GM23338 (cell line): ENCODE data around the gene GGNBP2. TPM values are rescaled to one million over a fixed set of nuclear protein-coding genes. Genes with fewer than 3 reads are reported as not detected.

Source experiments
- ATAC-seq: fragments of 200-7000 bp; cut with Tn5 transposase; 3 replicates; pipeline ENCODE4 v1.9.1; 2020
- DNase-seq: peaks from one replicate; pipeline ENCODE4 v3.0.0-alpha.2; 2015; ENCODE audit warnings: low spot score
- H2AFZ ChIP-seq: fragments of 200-600 bp; sonication (generic); 2 replicates; pipeline ENCODE4 v1.8.0; 2016; ENCODE audit warnings: antibody characterized with exemption, mild to moderate bottlenecking, moderate library complexity
- H3F3A ChIP-seq: fragments of 200-600 bp; sonication (generic); replicated peaks from 2 replicates; pipeline ENCODE4 v1.8.0; 2017; ENCODE audit warnings: antibody characterized with exemption, mixed run types, low read depth
- H3K27ac ChIP-seq: fragments of 200-600 bp; sonication (generic); 2 replicates; pipeline ENCODE4 v1.6.1; 2016; ENCODE audit warnings: low read depth
- H3K27me3 ChIP-seq: fragments of 200-600 bp; sonication (generic); 2 replicates; pipeline ENCODE4 v1.8.0; 2016; ENCODE audit warnings: mild to moderate bottlenecking, mixed run types, moderate library complexity; ENCODE audit not compliant: insufficient read depth
- H3K36me3 ChIP-seq: fragments of 200-600 bp; sonication (generic); 2 replicates; pipeline ENCODE4 v1.8.0; 2016; ENCODE audit warnings: mild to moderate bottlenecking; ENCODE audit not compliant: insufficient read depth
- H3K4me1 ChIP-seq: fragments of 200-600 bp; sonication (generic); 2 replicates; pipeline ENCODE4 v1.8.0; 2016; ENCODE audit warnings: mild to moderate bottlenecking, moderate library complexity; ENCODE audit not compliant: insufficient read depth
- H3K4me2 ChIP-seq: fragments of 200-600 bp; sonication (generic); 2 replicates; pipeline ENCODE4 v1.7.1; 2017; ENCODE audit warnings: mixed run types
- H3K4me3 ChIP-seq: fragments of 200-600 bp; sonication (generic); 2 replicates; pipeline ENCODE4 v1.6.1; 2016; ENCODE audit warnings: mixed run types
- H3K79me2 ChIP-seq: fragments of 200-600 bp; sonication (generic); replicated peaks from 2 replicates; pipeline ENCODE4 v1.8.0; 2017; ENCODE audit warnings: mild to moderate bottlenecking; ENCODE audit not compliant: insufficient read depth
- H3K9me2 ChIP-seq: fragments of 200-600 bp; sonication (generic); 2 replicates; pipeline ENCODE4 v1.8.0; 2017; ENCODE audit not compliant: insufficient read depth
- H4K20me1 ChIP-seq: fragments of 200-600 bp; sonication (generic); replicated peaks from 2 replicates; pipeline ENCODE4 v1.8.0; 2017; ENCODE audit warnings: mild to moderate bottlenecking; ENCODE audit not compliant: insufficient read depth
- H3K27ac Mint-ChIP-seq: 2 replicates; pipeline ENCODE4 v1.8.0; 2020; ENCODE audit warnings: inconsistent platforms, mild to moderate bottlenecking, moderate library complexity, mixed read lengths
- H3K27me3 Mint-ChIP-seq: 3 replicates; pipeline ENCODE4 v1.8.0; 2022; ENCODE audit warnings: low read depth, mild to moderate bottlenecking, moderate library complexity, mixed read lengths, inconsistent platforms; ENCODE audit not compliant: insufficient read depth, poor library complexity
- H3K36me3 Mint-ChIP-seq: 3 replicates; pipeline ENCODE4 v1.8.0; 2021; ENCODE audit warnings: low read depth, mild to moderate bottlenecking, inconsistent platforms, moderate library complexity, mixed read lengths
- H3K4me1 Mint-ChIP-seq: 3 replicates; pipeline ENCODE4 v1.8.0; 2020; ENCODE audit warnings: mild to moderate bottlenecking, inconsistent platforms, mixed read lengths
- H3K4me3 Mint-ChIP-seq: 3 replicates; pipeline ENCODE4 v1.8.0; 2021; ENCODE audit warnings: moderate library complexity, mild to moderate bottlenecking, inconsistent platforms, mixed read lengths
- H3K9me3 Mint-ChIP-seq: 3 replicates; pipeline ENCODE4 v1.8.0; 2020; ENCODE audit warnings: moderate library complexity, mild to moderate bottlenecking, inconsistent platforms, mixed read lengths
- CREB1 ChIP-seq: fragments of 250-450 bp; sonication (Bioruptor Pico); IDR thresholded peaks from 2 replicates; pipeline ENCODE4 v1.5.0; 2020; ENCODE audit warnings: low read depth, mild to moderate bottlenecking, moderate library complexity
- CTCF ChIP-seq, 2 experiments: fragments of 200-600 bp in 1 of 2; sonication (generic) in 1 of 2; conservative IDR thresholded peaks; 2 replicates each; pipeline versions ENCODE4 v1.5.1 to v1.6.1; 2016 to 2017; ENCODE audit warnings: antibody characterized with exemption in 2 of 2, low read depth in 2 of 2, mild to moderate bottlenecking in 2 of 2, moderate library complexity in 1 of 2
- EZH2phosphoT487 ChIP-seq: fragments of 200-600 bp; sonication (generic); IDR thresholded peaks from one replicate; pipeline ENCODE4 v1.8.1; 2018; ENCODE audit warnings: antibody characterized with exemption; ENCODE audit not compliant: unreplicated experiment
- NANOG ChIP-seq: IDR thresholded peaks from 2 replicates; pipeline ENCODE4 v1.6.1; 2016; ENCODE audit warnings: antibody characterized with exemption, borderline replicate concordance
- POLR2AphosphoS5 ChIP-seq: IDR thresholded peaks from 2 replicates; pipeline ENCODE4 v1.6.1; 2016; ENCODE audit warnings: antibody characterized with exemption, low read depth
- REST ChIP-seq: IDR thresholded peaks from one replicate; pipeline ENCODE4 v1.6.1; 2018; ENCODE audit warnings: antibody characterized with exemption; ENCODE audit not compliant: unreplicated experiment
- STAT1 ChIP-seq: IDR thresholded peaks from one replicate; pipeline ENCODE4 v1.6.1; 2016; ENCODE audit warnings: antibody characterized with exemption; ENCODE audit not compliant: unreplicated experiment
- ZNF462 ChIP-seq: fragments of 250-450 bp; sonication (Bioruptor Pico); IDR thresholded peaks from 2 replicates; pipeline ENCODE4 v1.5.0; 2020; ENCODE audit warnings: mild to moderate bottlenecking, moderate library complexity
- polyA plus RNA-seq: library from polyadenylated mRNA; unstranded; fragments of >200 nt; fragmentation: Nextera tagmentation; extraction: Ambion mirVana; gene quantifications from 2 replicates; pipeline ENCODE4 v1.2.1, GENCODE V29; 2016
- total RNA-seq: library from RNA; depleted of rRNA; stranded (reverse); fragments of >200 nt; shearing (Covaris generic); gene quantifications from 2 replicates; pipeline ENCODE4 v1.2.3, GENCODE V29; 2014
- TF ChIP-seq, protein P1 (sequence below): IDR thresholded peaks from 2 replicates; pipeline ENCODE4 v1.6.1; 2016; ENCODE audit warnings: antibody characterized with exemption

Gene GGNBP2
- total and polyA plus RNA-seq, 2 experiments from 2014 or later, result 40.7 to 41.2 TPM

DNA sequence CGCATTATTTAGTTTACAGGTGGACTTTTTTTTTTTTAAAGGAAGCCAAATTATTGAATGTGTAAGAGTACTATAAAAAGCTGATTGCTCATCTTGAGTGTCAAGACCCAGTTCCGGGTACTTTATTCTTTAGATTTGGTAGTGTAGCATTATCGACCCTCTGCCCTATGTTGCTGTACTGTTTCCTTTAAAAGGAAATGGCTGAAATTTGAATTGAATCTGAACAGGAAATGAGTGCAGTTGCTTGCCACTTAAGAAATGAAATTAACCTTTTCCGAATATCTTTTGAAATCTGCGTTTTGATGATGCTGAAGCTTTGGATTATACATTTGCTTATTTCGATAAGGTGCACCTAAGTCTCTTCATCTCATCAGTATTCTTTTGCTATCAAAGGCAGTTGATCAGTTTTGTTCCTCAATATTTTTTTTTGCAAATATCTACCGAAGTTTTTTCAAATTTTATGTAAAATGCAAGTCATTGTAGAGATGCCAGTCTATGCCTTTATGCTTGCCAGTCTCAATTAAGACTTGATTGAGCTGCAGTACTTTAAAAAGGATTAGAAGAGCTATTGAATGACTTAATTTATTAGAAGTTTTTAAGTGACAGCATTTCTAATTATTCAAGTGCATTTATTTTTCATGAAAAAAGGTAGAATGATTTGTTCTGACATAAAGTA lies 1.8 kb downstream of the GGNBP2 start (continued):
- TF ChIP-seq ZNF462 (CRISPR knock-in tag) (no peak), EZH2phosphoT487 (no peak)

DNA sequence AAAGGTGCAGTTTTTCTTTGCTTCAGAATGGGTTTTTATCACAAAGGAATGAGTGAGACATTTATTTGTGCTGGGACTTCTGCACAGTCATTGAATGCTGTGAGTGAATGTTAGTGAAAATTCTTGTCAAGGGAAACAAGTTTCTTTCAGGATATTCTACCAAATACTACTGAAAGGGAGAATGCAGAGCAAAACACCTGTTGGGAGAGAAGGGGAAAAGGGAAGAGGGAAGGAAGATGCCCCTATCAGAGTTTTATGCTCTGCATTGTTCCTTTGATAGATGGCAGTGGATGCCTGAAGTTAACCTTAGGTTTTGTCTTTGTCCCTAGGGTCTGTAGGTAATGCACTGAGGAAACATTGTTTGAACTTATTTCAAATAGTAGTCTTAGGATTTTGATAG lies 3.1 kb downstream of the GGNBP2 start:
- Mint-ChIP-seq H3K9me3 (no peaks in the 10 kb centered on the region), H3K4me1 (peaks cover 16% of the 10 kb centered on the region; the same call in 2 of the 3 replicates), H3K27me3 (peaks cover 10% of the 10 kb centered on the region), H3K4me3 (peak overlapping the region; percentile 95), H3K36me3 (peaks cover 6% of the 10 kb centered on the region), H3K27ac (peak overlapping the region; percentile 76; the same call in 1 of the 2 replicates)
- Histone ChIP-seq H3K27ac (no peak overlapping the region), H3K79me2 (peaks cover 82% of the 10 kb centered on the region), H3K4me1 (peaks cover 24% of the 10 kb centered on the region), H3K4me2 (peak overlapping the region; percentile 91; the same call in 1 of the 2 replicates), H3K4me3 (peak overlapping the region; percentile 84), H4K20me1 (peaks cover 17% of the 10 kb centered on the region), H2AFZ (no peak overlapping the region), H3K9me2 (no peaks in the 10 kb centered on the region), H3K36me3 (no peaks in the 10 kb centered on the region), H3F3A (peaks cover 9% of the 10 kb centered on the region), H3K27me3 (no peaks in the 10 kb centered on the region)
- ATAC-seq, result no peak
- DNase-seq, result no peak
- TF ChIP-seq NANOG, result no peak
- TF ChIP-seq CTCF (conservative IDR thresholded peaks at IDR 0.05; ENCODE audit: low read depth in 2 of 2), result no peak
- TF ChIP-seq EZH2phosphoT487, result no peak
- no peak for TF ChIP-seq REST
- no peak for TF ChIP-seq POLR2AphosphoS5
- no peak for TF ChIP-seq STAT1
- no peak for TF ChIP-seq CREB1
- TF ChIP-seq, protein P1, sequence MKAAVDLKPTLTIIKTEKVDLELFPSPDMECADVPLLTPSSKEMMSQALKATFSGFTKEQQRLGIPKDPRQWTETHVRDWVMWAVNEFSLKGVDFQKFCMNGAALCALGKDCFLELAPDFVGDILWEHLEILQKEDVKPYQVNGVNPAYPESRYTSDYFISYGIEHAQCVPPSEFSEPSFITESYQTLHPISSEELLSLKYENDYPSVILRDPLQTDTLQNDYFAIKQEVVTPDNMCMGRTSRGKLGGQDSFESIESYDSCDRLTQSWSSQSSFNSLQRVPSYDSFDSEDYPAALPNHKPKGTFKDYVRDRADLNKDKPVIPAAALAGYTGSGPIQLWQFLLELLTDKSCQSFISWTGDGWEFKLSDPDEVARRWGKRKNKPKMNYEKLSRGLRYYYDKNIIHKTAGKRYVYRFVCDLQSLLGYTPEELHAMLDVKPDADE, result no peak
